DND-41 (cell line): ENCODE data around the gene F10.

Source experiments
- EZH2 ChIP-seq: IDR thresholded peaks from 3 replicates; pipeline ENCODE4 v1.6.1; 2012; ENCODE audit warnings: borderline replicate concordance, low read depth, mild to moderate bottlenecking, moderate library complexity, low read length, inconsistent platforms; ENCODE audit not compliant: severe bottlenecking
- TF ChIP-seq, protein P1 (sequence below): IDR thresholded peaks from 2 replicates; pipeline ENCODE4 v1.5.1; 2012; ENCODE audit warnings: borderline replicate concordance, low read length, moderate library complexity, mild to moderate bottlenecking; ENCODE audit not compliant: poor library complexity, severe bottlenecking; ENCODE audit errors: extremely low read depth

DNA sequence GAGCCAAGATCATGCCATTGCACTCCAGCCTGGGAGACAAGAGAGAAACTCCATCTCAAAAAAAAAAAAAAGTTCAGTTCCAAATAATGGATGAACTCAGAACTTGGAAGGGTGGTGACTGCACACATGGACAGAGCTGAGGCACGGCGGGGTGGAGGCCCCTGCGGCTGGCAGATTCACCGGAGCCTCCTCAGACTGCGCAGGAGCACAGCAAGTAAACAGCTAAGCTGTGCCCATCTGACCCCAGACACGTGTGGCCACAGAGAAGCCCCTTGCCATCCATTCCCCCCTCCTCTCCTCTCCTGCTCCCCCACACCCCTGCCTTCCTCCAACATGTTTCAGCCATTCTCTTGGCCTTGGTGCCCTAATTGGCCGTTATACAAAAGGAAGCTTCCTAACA is 20.3 kb downstream of the F10 start:
- TF ChIP-seq, protein P1, sequence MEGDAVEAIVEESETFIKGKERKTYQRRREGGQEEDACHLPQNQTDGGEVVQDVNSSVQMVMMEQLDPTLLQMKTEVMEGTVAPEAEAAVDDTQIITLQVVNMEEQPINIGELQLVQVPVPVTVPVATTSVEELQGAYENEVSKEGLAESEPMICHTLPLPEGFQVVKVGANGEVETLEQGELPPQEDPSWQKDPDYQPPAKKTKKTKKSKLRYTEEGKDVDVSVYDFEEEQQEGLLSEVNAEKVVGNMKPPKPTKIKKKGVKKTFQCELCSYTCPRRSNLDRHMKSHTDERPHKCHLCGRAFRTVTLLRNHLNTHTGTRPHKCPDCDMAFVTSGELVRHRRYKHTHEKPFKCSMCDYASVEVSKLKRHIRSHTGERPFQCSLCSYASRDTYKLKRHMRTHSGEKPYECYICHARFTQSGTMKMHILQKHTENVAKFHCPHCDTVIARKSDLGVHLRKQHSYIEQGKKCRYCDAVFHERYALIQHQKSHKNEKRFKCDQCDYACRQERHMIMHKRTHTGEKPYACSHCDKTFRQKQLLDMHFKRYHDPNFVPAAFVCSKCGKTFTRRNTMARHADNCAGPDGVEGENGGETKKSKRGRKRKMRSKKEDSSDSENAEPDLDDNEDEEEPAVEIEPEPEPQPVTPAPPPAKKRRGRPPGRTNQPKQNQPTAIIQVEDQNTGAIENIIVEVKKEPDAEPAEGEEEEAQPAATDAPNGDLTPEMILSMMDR: no peak
- no peak for TF ChIP-seq EZH2
